HG03575 (cell line): Measurements from ENCODE around the gene ST6GALNAC5.

Experiments
- ATAC-seq: cut with Tn5 transposase; IDR thresholded peaks from one replicate; pipeline ENCODE4 v1.9.1; 2021; ENCODE audit not compliant: unreplicated experiment, insufficient number of reproducible peaks, low FRiP score; ENCODE audit errors: extremely low read depth

The ST6GALNAC5 gene

GRCh38 chr1:77030401-77031105, 163.3 kb downstream of the ST6GALNAC5 start:
- no peak for ATAC-seq

GRCh38 chr1:77031106-77031662, 163.9 kb downstream of the ST6GALNAC5 start:
- no peak for ATAC-seq

- ATAC-seq = no peak
Observed at GRCh38 chr1:77036560-77036959, 169.3 kb downstream of the ST6GALNAC5 start.

GRCh38 chr1:77037038-77037437, 169.8 kb downstream of the ST6GALNAC5 start:
- ATAC-seq = no peak

- ATAC-seq = no peak
Observed at GRCh38 chr1:77038000-77038399, 170.7 kb downstream of the ST6GALNAC5 start.

GRCh38 chr1:77039111-77039510, 171.8 kb downstream of the ST6GALNAC5 start:
- ATAC-seq = no peak

- ATAC-seq = no peak
Observed at GRCh38 chr1:77039739-77040138, 172.5 kb downstream of the ST6GALNAC5 start.

GRCh38 chr1:77040826-77041225, 173.5 kb downstream of the ST6GALNAC5 start:
- no peak for ATAC-seq

GRCh38 chr1:77044133-77044849, 177.0 kb downstream of the ST6GALNAC5 start:
- no peak for ATAC-seq

- ATAC-seq = no peak
Observed at GRCh38 chr1:77047575-77047974, 180.3 kb downstream of the ST6GALNAC5 start.

GRCh38 chr1:77047978-77048614, 180.8 kb downstream of the ST6GALNAC5 start:
- no peak for ATAC-seq

- ATAC-seq = no peak
Observed at GRCh38 chr1:77048615-77049005, 181.3 kb downstream of the ST6GALNAC5 start.

- ATAC-seq = no peak
Observed at GRCh38 chr1:77051425-77051824, 184.1 kb downstream of the ST6GALNAC5 start.

- ATAC-seq = no peak
Observed at GRCh38 chr1:77056525-77056924, 189.2 kb downstream of the ST6GALNAC5 start.

- no peak for ATAC-seq
Observed at GRCh38 chr1:77057994-77058585, 190.8 kb downstream of the ST6GALNAC5 start.

- no peak for ATAC-seq
Observed at GRCh38 chr1:77060000-77060399, 192.7 kb downstream of the ST6GALNAC5 start.

- ATAC-seq = no peak
Observed at GRCh38 chr1:77061162-77061561, 193.9 kb downstream of the ST6GALNAC5 start.

GRCh38 chr1:77063118-77063517, 195.8 kb downstream of the ST6GALNAC5 start:
- no peak for ATAC-seq

GRCh38 chr1:77064246-77064645, 197.0 kb downstream of the ST6GALNAC5 start:
- no peak for ATAC-seq
